HepG2 (cell line): ENCODE data around the gene RGP1. TPM values are rescaled to one million over a fixed set of nuclear protein-coding genes. Genes with fewer than 3 reads are reported as not detected.
A peak's percentile ranks its signal among the peaks of the same experiment; 100 is the strongest.

Experiments used
- ARID3A ChIP-seq: IDR thresholded peaks from 2 replicates; pipeline ENCODE4 v1.6.1; 2012; ENCODE audit warnings: low read depth, low read length, improper control_type of control experiment
- ATF1 ChIP-seq: IDR thresholded peaks from 2 replicates; pipeline ENCODE4 v1.6.1; 2016; ENCODE audit warnings: mild to moderate bottlenecking, control low read depth
- BHLHE40 ChIP-seq: IDR thresholded peaks from 2 replicates; pipeline ENCODE4 v1.6.1; 2011; ENCODE audit warnings: low read length, improper control_type of control experiment
- DRAP1 ChIP-seq: IDR thresholded peaks from 2 replicates; pipeline ENCODE4 v1.6.1; 2016; ENCODE audit warnings: missing genetic modification reagents, missing compliant biosample characterization
- ERF ChIP-seq: IDR thresholded peaks from 2 replicates; pipeline ENCODE4 v1.6.1; 2018; ENCODE audit warnings: missing biosample characterization, missing genetic modification reagents
- FOXC1 ChIP-seq: sonication (generic); formaldehyde crosslinking; IDR thresholded peaks from 2 replicates; pipeline ENCODE4 v1.8.0; 2022; ENCODE audit warnings: mild to moderate bottlenecking, missing genetic modification reagents, borderline replicate concordance
- FOXK2 ChIP-seq: fragments of 450-650 bp; IDR thresholded peaks from 2 replicates; pipeline ENCODE4 v1.6.1; 2016
- GMEB2 ChIP-seq: IDR thresholded peaks from 2 replicates; pipeline ENCODE4 v1.6.1; 2016; ENCODE audit warnings: missing biosample characterization, missing genetic modification reagents, low read depth
- IKZF4 ChIP-seq: sonication (generic); formaldehyde crosslinking; IDR thresholded peaks from 2 replicates; pipeline ENCODE4 v1.5.1; 2020; ENCODE audit warnings: borderline replicate concordance, mild to moderate bottlenecking, low read depth, missing genetic modification reagents; ENCODE audit errors: not compliant biosample characterization
- MATR3 ChIP-seq: sonication (generic); formaldehyde crosslinking; IDR thresholded peaks from 2 replicates; pipeline ENCODE4 v1.4.0; 2020; ENCODE audit warnings: missing genetic modification reagents
- MLX ChIP-seq: IDR thresholded peaks from 2 replicates; pipeline ENCODE4 v1.6.1; 2016
- NFE2 ChIP-seq: sonication (generic); formaldehyde crosslinking; IDR thresholded peaks from 2 replicates; pipeline ENCODE4 v1.4.0; 2020; ENCODE audit warnings: missing genetic modification reagents
- NR2C2 ChIP-seq: sonication (generic); formaldehyde crosslinking; IDR thresholded peaks from 2 replicates; pipeline ENCODE4 v1.4.0; 2020; ENCODE audit warnings: missing genetic modification reagents, mild to moderate bottlenecking, moderate library complexity, borderline replicate concordance
- RNF219 ChIP-seq: sonication (generic); formaldehyde crosslinking; IDR thresholded peaks from 2 replicates; pipeline ENCODE4 v1.5.0; 2020; ENCODE audit warnings: mild to moderate bottlenecking, missing genetic modification reagents
- SATB2 ChIP-seq: sonication (generic); formaldehyde crosslinking; IDR thresholded peaks from 2 replicates; pipeline ENCODE4 v1.5.0; 2020; ENCODE audit warnings: missing genetic modification reagents
- SOX5 ChIP-seq: IDR thresholded peaks from 2 replicates; pipeline ENCODE4 v1.6.1; 2016; ENCODE audit warnings: borderline replicate concordance
- ZFP82 ChIP-seq: sonication (generic); formaldehyde crosslinking; IDR thresholded peaks from 2 replicates; pipeline ENCODE4 v1.5.1; 2020; ENCODE audit warnings: mild to moderate bottlenecking, missing genetic modification reagents, borderline replicate concordance
- ZNF224 ChIP-seq: sonication (generic); formaldehyde crosslinking; IDR thresholded peaks from 2 replicates; pipeline ENCODE4 v1.5.0; 2020; ENCODE audit warnings: mild to moderate bottlenecking, missing genetic modification reagents
- ZNF660 ChIP-seq: sonication (generic); formaldehyde crosslinking; IDR thresholded peaks from 2 replicates; pipeline ENCODE4 v1.5.1; 2020; ENCODE audit warnings: mild to moderate bottlenecking, low read depth, missing genetic modification reagents, borderline replicate concordance
- ZNF761 ChIP-seq: sonication (generic); formaldehyde crosslinking; conservative IDR thresholded peaks from 2 replicates; pipeline ENCODE4 v1.4.0; 2020; ENCODE audit warnings: mild to moderate bottlenecking, missing genetic modification reagents
- ZNF792 ChIP-seq: IDR thresholded peaks from 2 replicates; pipeline ENCODE4 v1.6.1; 2016
- ZNF83 ChIP-seq: sonication (generic); formaldehyde crosslinking; IDR thresholded peaks from 2 replicates; pipeline ENCODE4 v1.4.0; 2020; ENCODE audit warnings: missing genetic modification reagents, mild to moderate bottlenecking, borderline replicate concordance
- ZNF883 ChIP-seq: sonication (generic); formaldehyde crosslinking; IDR thresholded peaks from 2 replicates; pipeline ENCODE4 v1.5.1; 2020; ENCODE audit warnings: mild to moderate bottlenecking, missing genetic modification reagents; ENCODE audit errors: not compliant biosample characterization
- ZSCAN9 ChIP-seq: IDR thresholded peaks from 2 replicates; pipeline ENCODE4 v1.6.1; 2016; ENCODE audit warnings: borderline replicate concordance
- polyA plus RNA-seq, 8 experiments: library from polyadenylated mRNA; depleted of rRNA in 3 of 8; stranded (reverse) in 7 of 8; unstranded in 1 of 8; fragments of >200 nt; fragmentation: Illumina TruSeq in 4 of 8; extraction: Trizol in 4 of 8; gene quantifications; 2 replicates each; pipeline versions ENCODE4 v1.2.1 to v1.2.3, GENCODE V29; 2011 to 2016; ENCODE audit warnings: low read depth in 4 of 8, missing spikeins in 1 of 8, mixed read lengths in 1 of 8; ENCODE audit not compliant: insufficient read depth in 1 of 8
- total RNA-seq, 5 experiments: library from RNA; depleted of rRNA; stranded (reverse); fragments of >200 nt; fragmentation: Illumina TruSeq; extraction: Trizol; gene quantifications; 2 replicates each; pipeline ENCODE4 v1.2.3, GENCODE V29; 2016; ENCODE audit warnings: low read depth in 1 of 5

RGP1 gene
- total and polyA plus RNA-seq, 2 of the 13 experiments (the other 11 are each of a cell fraction or from before 2014, with no cell fraction given): 12.7 to 21.0 TPM

GRCh38 chr9:35732185-35732799 lies 16.8 kb upstream of the RGP1 start, which contains the start of the genes CREB3 and TLN1 (continued):
- no peak; the same call in 1 of the 2 replicates for TF ChIP-seq MLX
- peak; percentile 74 for TF ChIP-seq GMEB2 (CRISPR knock-in tag)
- no peak for TF ChIP-seq IKZF4 (CRISPR knock-in tag)
- TF ChIP-seq ZNF883 (CRISPR knock-in tag): peak; percentile 23
- peak; percentile 73; the same call in 1 of the 2 replicates for TF ChIP-seq ERF (CRISPR knock-in tag)
- TF ChIP-seq ZNF83 (CRISPR knock-in tag): no peak
- peak; percentile 95 for TF ChIP-seq DRAP1 (CRISPR knock-in tag)
- TF ChIP-seq NR2C2 (CRISPR knock-in tag): peak; percentile 87
- TF ChIP-seq RNF219 (CRISPR knock-in tag): no peak
- peak; percentile 91 for TF ChIP-seq ATF1 (CRISPR knock-in tag)
- TF ChIP-seq ARID3A: no peak
- peak; percentile 32; the same call in 1 of the 2 replicates for TF ChIP-seq ZNF792 (CRISPR knock-in tag)
- peak; percentile 53; the same call in 1 of the 2 replicates for TF ChIP-seq SOX5 (CRISPR knock-in tag)
- no peak for TF ChIP-seq ZSCAN9
- TF ChIP-seq ZNF761: no peak
- TF ChIP-seq FOXC1 (CRISPR knock-in tag): peak; percentile 42; the same call in 1 of the 2 replicates
- no peak for TF ChIP-seq ZNF660
- no peak for TF ChIP-seq SATB2 (CRISPR knock-in tag)
- TF ChIP-seq BHLHE40: no peak
- TF ChIP-seq MATR3: no peak
- TF ChIP-seq ZFP82 (CRISPR knock-in tag): peak; percentile 53; the same call in 1 of the 2 replicates
- peak; percentile 95 for TF ChIP-seq ZNF224 (CRISPR knock-in tag)
- no peak for TF ChIP-seq NFE2 (CRISPR knock-in tag)
- TF ChIP-seq FOXK2: no peak
